ENCODE results near the gene RCC1.
"Not testable (repeated sequence)": the region's sequence is repeated elsewhere in the genome, so short reads cannot be mapped to it uniquely, and the experiment has no call there.

Gene RCC1

GRCh38 chr1:28545246-28545628 is 39.4 kb downstream of the RCC1 start:
- no peak for DNase-seq (ENCODE audit: low spot score)

DNA sequence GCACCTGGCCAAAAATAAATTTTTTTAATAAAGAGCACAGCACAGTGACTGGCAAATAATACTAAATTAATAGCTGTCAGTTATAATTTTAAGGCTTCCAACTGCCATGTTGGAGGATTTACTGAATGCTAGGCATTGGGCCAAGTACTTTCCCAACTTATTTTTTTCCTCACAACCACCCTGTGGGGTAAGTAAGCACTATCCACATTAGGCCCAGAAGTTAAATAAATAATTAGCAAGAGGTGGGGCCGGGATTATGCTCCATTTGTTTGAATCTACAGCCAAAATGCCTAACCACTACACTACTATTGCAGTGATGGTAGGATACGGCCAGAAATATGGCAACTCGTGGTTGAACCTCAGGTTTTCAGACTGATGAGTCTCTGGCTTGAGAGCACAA is 42.5 kb downstream of the RCC1 start:
- no peak for DNase-seq (ENCODE audit: low spot score)

DNA sequence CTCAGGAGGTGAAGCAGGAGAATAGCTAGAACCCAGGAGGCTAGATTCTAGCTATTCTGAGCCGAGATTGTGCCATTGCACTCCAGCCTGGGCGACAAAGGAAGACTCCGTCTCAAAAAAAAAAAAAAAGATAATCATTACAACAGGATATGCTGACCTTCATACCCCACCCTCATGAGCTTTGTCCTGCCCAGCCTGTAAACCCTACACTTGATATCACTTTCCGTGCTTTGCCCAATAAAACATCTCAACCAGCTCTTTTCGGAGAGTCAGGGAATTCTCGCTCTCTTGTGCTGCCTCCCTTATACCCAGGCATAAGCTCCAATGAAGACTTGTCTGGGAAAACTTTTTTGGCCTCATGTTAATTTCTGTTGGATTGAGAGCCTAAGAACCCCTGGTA is 45.5 kb downstream of the RCC1 start:
- DNase-seq (ENCODE audit: low spot score), result no peak

DNA sequence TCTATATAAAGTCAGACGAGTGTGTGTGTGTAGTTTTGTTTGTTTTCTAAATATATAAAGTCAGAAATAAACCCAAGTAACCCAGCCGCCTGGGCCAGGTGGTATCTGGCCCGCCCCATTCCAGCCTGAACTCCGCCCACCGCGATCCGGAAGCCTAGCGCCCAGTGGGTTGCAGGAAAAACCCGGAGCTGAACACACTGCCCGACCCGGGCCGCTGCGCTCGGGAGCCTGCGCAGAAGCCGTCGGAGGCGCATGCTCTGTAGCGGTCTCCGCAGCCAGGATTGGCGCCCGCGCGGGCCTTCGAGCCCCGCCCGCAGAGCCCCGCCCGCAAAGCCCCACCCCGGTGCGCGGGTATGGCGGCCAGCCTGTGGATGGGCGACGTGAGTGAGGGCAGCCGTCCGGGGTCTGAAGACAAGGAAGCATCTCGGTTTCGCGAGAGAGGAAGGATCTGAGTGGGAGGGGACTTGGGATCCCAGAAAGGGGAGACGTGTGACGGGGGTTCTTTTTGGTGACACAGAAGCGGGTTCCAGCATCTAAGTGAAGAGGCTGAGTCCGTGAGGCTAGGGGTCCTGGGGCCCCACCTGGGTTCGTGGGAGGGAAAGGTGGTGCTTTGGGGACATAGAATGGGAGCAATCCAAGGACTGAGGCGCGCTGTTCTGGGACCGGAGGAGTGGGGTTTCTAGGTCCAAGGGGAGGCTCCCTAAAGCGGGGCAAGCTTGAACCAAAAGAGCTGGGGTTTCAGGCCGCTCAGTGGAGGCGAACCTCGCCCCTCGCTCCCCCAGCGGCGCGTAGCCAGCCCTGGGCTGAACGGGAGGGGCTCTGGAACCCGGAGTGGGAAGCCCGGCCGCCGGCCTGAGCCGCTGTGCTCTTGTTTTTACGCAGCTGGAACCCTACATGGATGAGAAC is 47.2 kb downstream of the RCC1 start, which contains the start of gene TRNAU1AP:
TSS of gene TRNAU1AP (plus strand) at position 328 of the 906 bp plus-strand sequence. CDS start at position 354, 26 bp downstream.
- peak; percentile 94 for DNase-seq (ENCODE audit: low spot score)

DNA sequence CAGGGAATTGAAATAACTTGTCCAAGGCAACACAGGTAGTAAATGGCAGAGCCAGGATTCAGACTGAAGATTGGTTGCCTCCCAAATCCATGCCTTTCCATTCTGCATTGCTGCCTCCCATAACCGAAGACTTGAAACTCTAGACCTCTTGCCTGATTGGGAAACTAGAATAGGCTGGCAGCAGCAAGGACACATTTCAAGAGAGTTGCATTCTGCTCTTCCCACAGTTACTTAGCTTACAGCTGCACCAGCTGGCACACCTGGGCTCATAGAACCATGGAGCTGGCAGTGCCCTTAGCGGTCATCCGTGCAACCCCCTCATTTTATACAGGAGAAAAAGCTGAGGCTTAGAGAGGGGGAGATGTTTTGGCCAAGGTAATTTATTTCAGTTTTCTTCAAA is 55.0 kb downstream of the RCC1 start:
- DNase-seq (ENCODE audit: low spot score), result no peak

DNA sequence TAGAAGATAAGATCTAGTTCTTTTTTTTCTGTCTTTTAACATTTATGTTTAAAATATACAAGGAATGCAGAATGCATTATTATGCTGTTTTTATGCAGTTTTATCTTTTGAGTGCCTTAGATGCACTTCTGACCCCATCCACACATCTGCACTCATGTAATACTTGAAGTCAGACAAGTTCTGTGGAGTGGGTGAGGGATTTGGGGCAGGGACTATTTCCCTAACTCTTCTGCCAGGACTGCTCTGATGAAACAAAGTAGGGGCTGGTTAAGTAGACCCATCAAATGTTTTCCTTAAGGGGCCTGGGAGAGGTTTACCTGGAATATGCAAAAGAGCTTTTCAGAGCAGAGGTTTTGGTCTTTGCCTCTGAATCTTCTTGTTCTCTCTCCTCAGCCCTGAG is 58.5 kb downstream of the RCC1 start:
- no peak for DNase-seq (ENCODE audit: low spot score)

DNA sequence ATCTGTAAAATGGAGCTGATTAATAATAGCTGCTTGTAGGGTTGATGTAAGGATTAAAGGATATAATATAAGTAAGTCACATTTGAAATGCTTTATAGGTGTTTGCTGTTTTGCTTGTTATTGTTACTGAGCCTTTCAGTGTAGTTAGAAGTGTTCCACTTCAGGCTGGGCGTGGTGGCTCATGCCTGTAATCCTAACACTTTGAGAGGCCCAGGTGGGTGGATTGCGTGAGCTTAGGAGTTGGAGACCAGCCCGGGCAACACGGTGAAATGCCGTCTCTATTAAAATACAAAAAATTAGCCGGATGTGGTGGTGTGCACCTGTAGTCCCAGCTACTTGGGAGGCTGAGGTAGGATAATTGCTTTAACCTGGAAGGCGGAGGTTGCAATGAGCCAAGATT is 59.2 kb downstream of the RCC1 start:
- DNase-seq (ENCODE audit: low spot score), result no peak

- no peak for DNase-seq (ENCODE audit: low spot score)
These were observed 59.9 kb downstream of the RCC1 start for GRCh38 chr1:28565726-28566125.

- DNase-seq (ENCODE audit: low spot score), result no peak
These were observed 61.1 kb downstream of the RCC1 start for GRCh38 chr1:28566931-28567330.

GRCh38 chr1:28571911-28572310 is 66.1 kb downstream of the RCC1 start:
- DNase-seq (ENCODE audit: low spot score), result no peak

DNA sequence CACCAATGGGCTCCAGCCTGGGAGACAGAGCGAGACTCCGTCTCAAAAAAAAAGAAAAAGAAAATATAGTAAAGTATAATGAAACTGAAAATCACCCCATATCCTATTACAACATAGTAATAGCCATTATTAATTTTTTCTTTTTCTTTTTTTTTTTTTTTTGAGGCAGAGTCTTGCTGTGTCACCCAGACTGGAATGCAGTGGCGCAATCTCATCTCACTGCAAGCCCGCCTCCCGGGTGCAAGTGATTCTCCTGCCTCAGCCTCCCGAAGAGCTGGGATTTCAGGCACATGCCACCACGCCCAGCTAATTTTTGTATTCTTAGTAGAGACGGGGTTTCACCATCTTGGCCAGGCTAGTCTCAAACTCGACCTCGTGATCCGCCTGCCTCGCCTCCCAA is 67.0 kb downstream of the RCC1 start:
- DNase-seq (ENCODE audit: low spot score), result not testable (repeated sequence)

DNA sequence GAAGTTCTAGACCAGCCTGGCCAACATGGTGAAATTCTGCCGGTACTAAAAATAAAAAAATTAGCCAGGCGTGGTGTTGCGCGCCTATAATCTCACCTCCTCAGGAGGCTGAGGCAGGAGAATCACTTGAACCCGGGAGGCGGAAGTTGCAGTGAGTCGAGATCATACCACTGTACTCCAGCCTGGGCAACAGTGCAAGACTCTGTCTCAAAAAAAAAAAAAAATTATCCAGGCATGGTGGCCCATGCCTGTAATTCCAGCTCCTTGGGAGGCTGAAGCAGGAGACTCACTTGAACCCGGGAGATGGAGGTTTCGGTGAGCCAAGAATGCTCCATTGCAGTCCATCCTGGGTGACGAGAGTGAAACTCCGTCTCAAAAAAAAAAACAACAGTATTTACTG is 67.7 kb downstream of the RCC1 start:
- DNase-seq (ENCODE audit: low spot score), result no peak

DNA sequence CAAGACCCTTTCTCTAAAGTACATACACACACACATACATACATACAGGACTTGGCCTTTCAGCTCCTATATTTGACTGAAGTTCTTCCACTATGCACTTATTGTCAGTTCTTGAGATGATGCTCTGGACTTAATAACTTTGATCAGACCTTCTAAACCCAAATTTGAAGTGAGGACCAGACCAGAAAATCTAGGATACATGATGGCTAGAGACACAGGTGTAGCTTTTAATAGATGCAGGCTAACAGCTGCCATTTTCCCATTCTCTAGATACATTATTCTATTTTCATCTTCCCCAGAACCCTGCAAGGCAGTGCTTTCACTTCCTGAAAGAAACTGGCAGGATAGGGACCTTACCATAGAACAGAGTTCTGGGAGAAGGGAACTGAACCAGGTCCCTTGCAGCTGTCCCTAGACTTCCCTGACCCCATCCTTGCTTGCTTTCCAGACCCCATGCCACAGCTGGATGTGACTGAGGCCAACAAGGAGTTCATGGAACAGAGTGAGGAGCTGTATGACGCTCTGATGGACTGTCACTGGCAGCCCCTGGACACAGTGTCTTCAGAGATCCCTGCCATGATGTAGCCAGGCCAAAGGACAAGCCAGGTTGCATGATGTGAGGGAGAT is 71.3 kb downstream of the RCC1 start:
- DNase-seq (ENCODE audit: low spot score), result peak; percentile 48

- peak; percentile 32 for DNase-seq (ENCODE audit: low spot score)
These were observed 72.1 kb downstream of the RCC1 start for GRCh38 chr1:28577738-28578536.

GRCh38 chr1:28578696-28579218 is 72.9 kb downstream of the RCC1 start:
- no peak for DNase-seq (ENCODE audit: low spot score)

- DNase-seq (ENCODE audit: low spot score), result no peak
These were observed 73.6 kb downstream of the RCC1 start for GRCh38 chr1:28579401-28579800.

GRCh38 chr1:28580722-28581530 is 75.1 kb downstream of the RCC1 start:
- peak; percentile 81 for DNase-seq (ENCODE audit: low spot score)

DNA sequence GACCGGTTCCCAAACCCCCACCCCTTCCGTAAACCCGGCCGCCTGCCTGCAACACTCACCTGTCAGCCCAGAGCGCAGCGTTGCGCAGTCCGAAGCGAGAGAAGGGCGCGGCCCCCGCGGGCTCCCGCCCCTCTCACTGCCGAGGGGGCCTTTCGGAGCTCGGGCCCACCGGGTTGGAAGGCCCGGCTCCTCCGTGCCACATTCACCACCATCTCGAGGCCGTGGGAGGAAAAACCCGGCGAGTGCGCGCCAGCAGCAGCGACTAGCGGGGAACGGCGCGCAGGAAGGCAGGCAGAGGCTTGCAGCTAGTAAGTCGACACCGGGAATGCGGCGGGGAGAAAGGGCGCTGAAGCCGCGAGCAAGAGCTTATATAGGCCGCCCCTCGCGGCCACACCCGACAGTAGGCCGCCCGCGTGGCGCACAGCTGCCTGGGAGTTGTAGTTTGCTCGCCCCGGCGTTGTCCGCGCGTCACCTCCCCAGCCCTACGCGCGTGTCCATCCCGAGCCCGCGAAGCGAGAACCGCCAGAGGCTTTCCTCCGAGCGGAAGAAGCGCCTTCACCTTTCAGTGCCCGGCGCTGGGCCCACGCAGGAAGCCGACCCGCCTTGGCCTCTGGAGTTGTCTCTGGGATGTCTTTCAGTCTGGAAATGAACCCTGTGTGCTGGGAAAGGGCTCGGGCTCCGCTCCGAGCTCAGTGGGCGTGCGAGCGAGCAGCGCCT is 75.8 kb downstream of the RCC1 start:
- DNase-seq (ENCODE audit: low spot score), result peak; percentile 96

DNA sequence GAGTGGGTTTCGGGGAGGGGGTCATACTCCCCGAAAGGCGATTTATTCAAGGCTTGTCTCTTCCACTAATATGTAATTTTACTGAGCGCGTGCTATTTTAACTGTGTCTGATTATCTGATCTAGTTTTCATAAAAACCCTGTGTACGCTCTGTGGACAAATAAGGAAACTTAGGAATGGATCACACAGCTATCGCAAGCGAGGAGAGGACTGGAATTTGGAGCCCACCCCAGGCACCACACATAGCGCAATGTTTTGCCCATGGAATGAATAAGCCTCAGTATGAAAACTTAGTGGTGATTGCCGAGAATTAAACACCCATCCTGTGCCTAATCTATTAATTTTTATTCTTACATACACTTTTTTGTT is 76.4 kb downstream of the RCC1 start:
- peak; percentile 43 for DNase-seq (ENCODE audit: low spot score)

GRCh38 chr1:28586585-28587391 is 80.9 kb downstream of the RCC1 start:
- DNase-seq (ENCODE audit: low spot score), result not testable (repeated sequence)
